Thyroid gland (tissue), 4 donors: Measurements from ENCODE around the gene PGA4. TPM values are rescaled to one million over a fixed set of nuclear protein-coding genes. Genes with fewer than 3 reads are reported as not detected.
A peak's percentile ranks its signal among the peaks of the same experiment; 100 is the strongest.

Experiments
- DNase-seq, 2 donors: peaks; one replicate each; pipeline ENCODE4 v3.0.0-alpha.2; 2019
- H3K27ac ChIP-seq, 3 donors: fragments of 200-600 bp; sonication (generic); 1 replicate in 2 of 3; 2 replicates in 1 of 3; pipeline ENCODE4 v1.5.1; 2016 to 2019; ENCODE audit warnings: mild to moderate bottlenecking in 1 of 3, moderate library complexity in 1 of 3
- H3K27me3 ChIP-seq: fragments of 200-600 bp; sonication (generic); one replicate; pipeline ENCODE4 v1.5.1; 2019
- H3K36me3 ChIP-seq, 2 donors: fragments of 200-600 bp; sonication (generic); one replicate each; pipeline ENCODE4 v1.5.1; 2016 to 2019
- H3K4me1 ChIP-seq, 2 donors: fragments of 200-600 bp; sonication (generic); one replicate each; pipeline ENCODE4 v1.5.1; 2017 to 2019
- H3K4me3 ChIP-seq, 3 donors: fragments of 200-600 bp; sonication (generic); replicated peaks in 1 of 3; 1 replicate in 2 of 3; 2 replicates in 1 of 3; pipeline ENCODE4 v1.5.1; 2016; ENCODE audit warnings: mild to moderate bottlenecking in 1 of 3
- H3K9me3 ChIP-seq: fragments of 200-600 bp; sonication (generic); one replicate; pipeline ENCODE4 v1.5.1; 2017
- POLR2A ChIP-seq, 2 donors: fragments of 450-650 bp; IDR thresholded peaks; one replicate each; pipeline ENCODE4 v1.6.1; 2017; ENCODE audit warnings: antibody characterized with exemption in 2 of 2, mild to moderate bottlenecking in 2 of 2, moderate library complexity in 1 of 2
- whole genome bisulfite sequencing, 2 donors: methylation state at CpG; one replicate each; pipeline ENCODE4 v1.1.5; 2017; 5-methylcytosine and 5-hydroxymethylcytosine counted together
- intact Hi-C: fragments of 100-400 bp; cut with DNase I; formaldehyde crosslinking; loops from one replicate; pipeline ENCODE4 v1.15.1; 2023
- total RNA-seq, 4 donors: library from RNA; depleted of rRNA; stranded (reverse); fragments of >200 nt; gene quantifications; one replicate each; pipeline ENCODE4 v1.2.3, GENCODE V29; 2016
- TF ChIP-seq, protein P1 (sequence below), 6 experiments: fragments of 200-600 bp in 3 of 6; fragments of 450-650 bp in 3 of 6; sonication (generic) in 3 of 6; IDR thresholded peaks; one replicate each; pipeline ENCODE4 v1.5.1; 2016 to 2019; ENCODE audit warnings: antibody characterized with exemption in 6 of 6, mild to moderate bottlenecking in 2 of 6, inconsistent platforms in 1 of 6, moderate library complexity in 1 of 6

PGA4 gene
- total RNA-seq, 4 donors from 2014 or later, result 4.6 to 8.1 TPM; not detected in 2

- intact Hi-C loops, result no loop called here
- Histone ChIP-seq H3K4me1 (peaks cover 4 to 11% of the 10 kb centered on the region in 2 donors), H3K27me3 (no peaks in the 10 kb centered on the region), H3K27ac (no peak overlapping the region), H3K9me3 (no peaks in the 10 kb centered on the region), H3K4me3 (no peak overlapping the region), H3K36me3 (no peaks in the 10 kb centered on the region)
- no peak for DNase-seq
- TF ChIP-seq, protein P1, sequence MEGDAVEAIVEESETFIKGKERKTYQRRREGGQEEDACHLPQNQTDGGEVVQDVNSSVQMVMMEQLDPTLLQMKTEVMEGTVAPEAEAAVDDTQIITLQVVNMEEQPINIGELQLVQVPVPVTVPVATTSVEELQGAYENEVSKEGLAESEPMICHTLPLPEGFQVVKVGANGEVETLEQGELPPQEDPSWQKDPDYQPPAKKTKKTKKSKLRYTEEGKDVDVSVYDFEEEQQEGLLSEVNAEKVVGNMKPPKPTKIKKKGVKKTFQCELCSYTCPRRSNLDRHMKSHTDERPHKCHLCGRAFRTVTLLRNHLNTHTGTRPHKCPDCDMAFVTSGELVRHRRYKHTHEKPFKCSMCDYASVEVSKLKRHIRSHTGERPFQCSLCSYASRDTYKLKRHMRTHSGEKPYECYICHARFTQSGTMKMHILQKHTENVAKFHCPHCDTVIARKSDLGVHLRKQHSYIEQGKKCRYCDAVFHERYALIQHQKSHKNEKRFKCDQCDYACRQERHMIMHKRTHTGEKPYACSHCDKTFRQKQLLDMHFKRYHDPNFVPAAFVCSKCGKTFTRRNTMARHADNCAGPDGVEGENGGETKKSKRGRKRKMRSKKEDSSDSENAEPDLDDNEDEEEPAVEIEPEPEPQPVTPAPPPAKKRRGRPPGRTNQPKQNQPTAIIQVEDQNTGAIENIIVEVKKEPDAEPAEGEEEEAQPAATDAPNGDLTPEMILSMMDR (IDR thresholded peaks at IDR 0.05), result no peak
- no peak for TF ChIP-seq POLR2A (IDR thresholded peaks at IDR 0.05)
- 90 to 94% methylated on average over 8 to 12 of the region's 15 CpGs for WGBS, 2 donors
Measured at GRCh38 chr11:61268588-61269250, 46.6 kb downstream of the PGA4 start.

GRCh38 chr11:61270354-61271076, 48.4 kb downstream of the PGA4 start:
- TF ChIP-seq, protein P1 (IDR thresholded peaks at IDR 0.05), result no peak
- TF ChIP-seq POLR2A (IDR thresholded peaks at IDR 0.05), result no peak
- H3K27me3 ChIP-seq, result no peaks in the 10 kb centered on the region
- no peak overlapping the region for H3K27ac ChIP-seq
- peaks cover 13 to 28% of the 10 kb centered on the region in 2 donors for H3K4me1 ChIP-seq
- intact Hi-C loops, result no loop called here
- no peak for DNase-seq
- 91% methylated on average over 7 of the region's 7 CpGs for WGBS, 2 donors
- no peaks in the 10 kb centered on the region for H3K9me3 ChIP-seq
- no peaks in the 10 kb centered on the region for H3K36me3 ChIP-seq
- H3K4me3 ChIP-seq, result no peak overlapping the region

DNA sequence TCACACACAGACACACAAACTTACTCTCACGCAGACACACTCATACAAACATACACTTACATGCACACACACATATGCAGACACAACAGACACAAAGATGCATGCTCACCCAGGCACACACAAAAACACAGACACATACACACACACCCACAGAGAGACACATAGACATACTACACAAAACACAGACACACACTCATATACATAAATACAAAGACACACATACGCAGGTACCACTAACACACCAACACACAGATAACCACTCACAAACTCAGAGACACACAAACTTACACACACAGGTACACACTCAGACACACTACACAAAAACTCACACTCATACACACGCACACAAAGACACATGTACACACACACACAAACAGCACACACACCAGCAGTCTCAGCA, 50.6 kb downstream of the PGA4 start:
- no peaks in the 10 kb centered on the region for H3K9me3 ChIP-seq
- TF ChIP-seq, protein P1 (IDR thresholded peaks at IDR 0.05), result no peak
- no peak for TF ChIP-seq POLR2A (IDR thresholded peaks at IDR 0.05)

GRCh38 chr11:61273178-61274078, 51.3 kb downstream of the PGA4 start:
- 37 to 40% methylated on average over 15 to 16 of the region's 16 CpGs for WGBS, 2 donors
- peaks cover 18 to 33% of the 10 kb centered on the region in 2 donors for H3K4me1 ChIP-seq
- intact Hi-C loops, result no loop called here
- TF ChIP-seq POLR2A (IDR thresholded peaks at IDR 0.05), result no peak
- TF ChIP-seq, protein P1 (IDR thresholded peaks at IDR 0.05), result no peak
- no peaks in the 10 kb centered on the region for H3K9me3 ChIP-seq
- peak; percentile 97 for DNase-seq
- H3K4me3 ChIP-seq, result no peak overlapping the region
- peak overlapping the region; percentile 1 to 65 (median 40) for H3K27ac ChIP-seq
- no peaks in the 10 kb centered on the region for H3K27me3 ChIP-seq
- no peaks in the 10 kb centered on the region for H3K36me3 ChIP-seq

More for the DNA sequence above, 50.6 kb downstream of the PGA4 start:
- 69 to 75% methylated on average over 3 of the region's 3 CpGs for WGBS, 2 donors
- no peaks in the 10 kb centered on the region for H3K36me3 ChIP-seq
- DNase-seq, result no peak
- H3K27me3 ChIP-seq, result no peaks in the 10 kb centered on the region
- intact Hi-C loops, result no loop called here
- peak overlapping the region in 1 of 3 donors; percentile 65 for H3K27ac ChIP-seq
- no peak overlapping the region for H3K4me3 ChIP-seq
- peaks cover 18 to 33% of the 10 kb centered on the region in 2 donors for H3K4me1 ChIP-seq
